Measurements from ENCODE around the gene JPH4. TPM values are rescaled to one million over a fixed set of nuclear protein-coding genes. Genes with fewer than 3 reads are reported as not detected.

JPH4 gene
- total RNA-seq, 1 experiment from 2014 or later, result 0.15 TPM

DNA sequence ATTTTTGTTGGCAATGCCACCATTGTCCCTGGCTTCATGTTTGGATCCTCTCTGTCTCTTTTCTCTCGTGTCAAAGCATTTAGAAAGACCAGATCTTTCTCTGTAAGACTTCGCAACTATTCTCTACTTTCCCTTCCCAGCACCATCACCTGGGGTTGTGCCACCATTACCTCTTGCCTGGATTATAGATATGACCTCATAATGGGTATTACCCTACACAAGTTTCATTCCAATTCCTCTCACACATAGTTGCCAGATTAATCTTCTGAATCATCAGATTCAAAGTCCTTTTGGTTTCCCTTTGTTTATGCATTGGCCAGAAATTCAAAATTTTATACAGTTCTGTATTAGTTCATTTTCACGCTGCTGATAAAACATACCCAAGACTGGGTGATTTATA lies 30.4 kb upstream of the JPH4 start:
- Histone ChIP-seq H3K27me3 (ENCODE audit: insufficient read depth, low read length) (no peaks in the 10 kb centered on the region), H3K4me1 (ENCODE audit: control insufficient read depth in 1 of 2, insufficient read depth in 2 of 2, low read length in 2 of 2) (no peaks in the 10 kb centered on the region), H3K4me2 (ENCODE audit: low read length) (no peak overlapping the region), H3K9me2 (ENCODE audit: insufficient read depth) (no peaks in the 10 kb centered on the region), H3K4me3 (replicated peaks in 1 of 2; ENCODE audit: low read depth in 1 of 2, low read length in 2 of 2) (no peak overlapping the region), H3K79me2 (ENCODE audit: insufficient read depth, low read length) (no peaks in the 10 kb centered on the region), H2AFZ (ENCODE audit: low read depth, low read length, poor library complexity, severe bottlenecking) (no peak overlapping the region), H3K9ac (ENCODE audit: low read length) (no peak overlapping the region), H3K27ac (ENCODE audit: low read depth, low read length) (no peak overlapping the region), H3K9me3 (ENCODE audit: control insufficient read depth in 1 of 2, insufficient read depth in 1 of 2, low read depth in 1 of 2, low read length in 2 of 2) (no peaks in the 10 kb centered on the region), H4K20me1 (ENCODE audit: insufficient read depth) (no peaks in the 10 kb centered on the region), H3K36me3 (ENCODE audit: control insufficient read depth in 1 of 2, insufficient read depth in 2 of 2, low read length in 2 of 2) (no peaks in the 10 kb centered on the region)
- DNase-seq (ENCODE audit: low read depth, low spot score), result no peak
- intact Hi-C loops (cut with micrococcal nuclease), result no loop called here
- no TSS peak for BruUV-seq (replicated peaks)
- no peak for ATAC-seq
- RAD21 ChIA-PET (ENCODE audit: low non-redundant PET in 1 of 2, low total read pairs in 2 of 2, uncharacterized antibody in 2 of 2, unreplicated experiment in 2 of 2), result no interaction called here
- POLR2A ChIA-PET, result no interaction called here
- TF ChIP-seq ELF1 (IDR thresholded peaks at IDR 0.05; ENCODE audit: borderline replicate concordance, low read depth) (no peak), SP1 (IDR thresholded peaks at IDR 0.05; ENCODE audit: low read depth) (no peak), EZH2 (IDR thresholded peaks at IDR 0.05) (no peak), FOSL1 (IDR thresholded peaks at IDR 0.05; ENCODE audit: low read depth) (no peak)
- CTCF ChIA-PET, result interaction anchor here (1.2 kb wide), 1 partner anchor 23 kb away, joined by 5 read pairs; no protein-coding TSS in a partner anchor

DNA sequence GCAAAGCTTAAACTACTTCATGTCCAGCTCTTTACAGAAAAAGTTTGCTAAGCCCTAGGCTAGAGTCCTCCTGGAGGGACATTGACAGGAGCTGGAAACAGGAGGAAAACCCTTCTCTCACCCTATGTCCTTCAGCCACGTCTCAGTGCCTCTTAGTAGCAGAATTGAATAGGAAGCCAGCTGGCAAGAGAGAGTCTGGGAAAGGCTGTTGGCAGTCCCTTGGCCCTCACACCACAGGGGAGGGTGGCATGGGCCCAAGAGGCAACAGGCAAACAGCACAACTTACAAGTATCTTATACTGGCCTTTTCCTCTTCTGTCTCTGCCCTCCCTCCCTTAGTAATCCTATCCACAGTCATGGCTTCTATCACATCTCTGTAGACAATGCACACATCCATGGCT lies 29.9 kb upstream of the JPH4 start:
- H3K4me2 ChIP-seq (ENCODE audit: low read length), result no peak overlapping the region
- ChIA-PET POLR2A (interaction anchor here (0.6 kb wide), 1 partner anchor 265 kb away, joined by 5 read pairs; no protein-coding TSS in a partner anchor), CTCF (interaction anchor here (1.0 to 1.2 kb wide), 2 partner anchors 20 to 24 kb away, joined by 3 to 5 read pairs; no protein-coding TSS in a partner anchor)
- no peak for TF ChIP-seq TCF7L2 (IDR thresholded peaks at IDR 0.05; ENCODE audit: borderline replicate concordance, extremely low read depth, insufficient read depth, insufficient read length)
- no peak for TF ChIP-seq POLR2AphosphoS5 (IDR thresholded peaks at IDR 0.05; ENCODE audit: low read depth, low read length)
- TF ChIP-seq, protein P1, sequence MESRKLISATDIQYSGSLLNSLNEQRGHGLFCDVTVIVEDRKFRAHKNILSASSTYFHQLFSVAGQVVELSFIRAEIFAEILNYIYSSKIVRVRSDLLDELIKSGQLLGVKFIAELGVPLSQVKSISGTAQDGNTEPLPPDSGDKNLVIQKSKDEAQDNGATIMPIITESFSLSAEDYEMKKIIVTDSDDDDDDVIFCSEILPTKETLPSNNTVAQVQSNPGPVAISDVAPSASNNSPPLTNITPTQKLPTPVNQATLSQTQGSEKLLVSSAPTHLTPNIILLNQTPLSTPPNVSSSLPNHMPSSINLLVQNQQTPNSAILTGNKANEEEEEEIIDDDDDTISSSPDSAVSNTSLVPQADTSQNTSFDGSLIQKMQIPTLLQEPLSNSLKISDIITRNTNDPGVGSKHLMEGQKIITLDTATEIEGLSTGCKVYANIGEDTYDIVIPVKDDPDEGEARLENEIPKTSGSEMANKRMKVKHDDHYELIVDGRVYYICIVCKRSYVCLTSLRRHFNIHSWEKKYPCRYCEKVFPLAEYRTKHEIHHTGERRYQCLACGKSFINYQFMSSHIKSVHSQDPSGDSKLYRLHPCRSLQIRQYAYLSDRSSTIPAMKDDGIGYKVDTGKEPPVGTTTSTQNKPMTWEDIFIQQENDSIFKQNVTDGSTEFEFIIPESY (IDR thresholded peaks at IDR 0.05; ENCODE audit: extremely low read depth, insufficient replicate concordance, low read length), result no peak
- TF ChIP-seq EZH2 (IDR thresholded peaks at IDR 0.05), result no peak
- TF ChIP-seq, protein P2, sequence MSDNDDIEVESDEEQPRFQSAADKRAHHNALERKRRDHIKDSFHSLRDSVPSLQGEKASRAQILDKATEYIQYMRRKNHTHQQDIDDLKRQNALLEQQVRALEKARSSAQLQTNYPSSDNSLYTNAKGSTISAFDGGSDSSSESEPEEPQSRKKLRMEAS (IDR thresholded peaks at IDR 0.05), result no peak
- TF ChIP-seq ZNF274 (IDR thresholded peaks at IDR 0.05; ENCODE audit: low read depth, low read length), result no peak
- TF ChIP-seq SP1 (IDR thresholded peaks at IDR 0.05; ENCODE audit: low read depth), result no peak
- no peak for TF ChIP-seq CEBPB (IDR thresholded peaks at IDR 0.05; ENCODE audit: low read depth)
- TF ChIP-seq EZH2phosphoT487 (IDR thresholded peaks at IDR 0.05; ENCODE audit: borderline replicate concordance), result no peak
- no peak for TF ChIP-seq SRF (IDR thresholded peaks at IDR 0.05; ENCODE audit: low read depth)
- TF ChIP-seq YY1 (IDR thresholded peaks at IDR 0.05; ENCODE audit: extremely low read depth, insufficient replicate concordance, low read depth, low read length), result no peak
- TF ChIP-seq FOSL1 (IDR thresholded peaks at IDR 0.05; ENCODE audit: low read depth), result no peak
- no peak for TF ChIP-seq ELF1 (IDR thresholded peaks at IDR 0.05; ENCODE audit: borderline replicate concordance, low read depth)
- no peak for TF ChIP-seq CBX3 (IDR thresholded peaks at IDR 0.05; ENCODE audit: low read depth)
- no peak for TF ChIP-seq RAD21 (IDR thresholded peaks at IDR 0.05; ENCODE audit: low read depth)

More for the DNA sequence above, 29.9 kb upstream of the JPH4 start:
- BruUV-seq (replicated peaks), result no TSS peak
- H3K27me3 ChIP-seq (ENCODE audit: insufficient read depth, low read length), result no peaks in the 10 kb centered on the region
- ATAC-seq (no peak), DNase-seq (ENCODE audit: low read depth, low spot score) (no peak)
- H4K20me1 ChIP-seq (ENCODE audit: insufficient read depth), result no peaks in the 10 kb centered on the region
- H3K27ac ChIP-seq (ENCODE audit: low read depth, low read length), result no peak overlapping the region
- no peaks in the 10 kb centered on the region for H3K9me3 ChIP-seq (ENCODE audit: control insufficient read depth in 1 of 2, insufficient read depth in 1 of 2, low read depth in 1 of 2, low read length in 2 of 2)
- RAD21 ChIA-PET (ENCODE audit: low non-redundant PET in 1 of 2, low total read pairs in 2 of 2, uncharacterized antibody in 2 of 2, unreplicated experiment in 2 of 2), result no interaction called here
- no peaks in the 10 kb centered on the region for H3K79me2 ChIP-seq (ENCODE audit: insufficient read depth, low read length)
- intact Hi-C loops (cut with micrococcal nuclease), result no loop called here
- no peaks in the 10 kb centered on the region for H3K9me2 ChIP-seq (ENCODE audit: insufficient read depth)
- H3K4me1 ChIP-seq (ENCODE audit: control insufficient read depth in 1 of 2, insufficient read depth in 2 of 2, low read length in 2 of 2), result no peaks in the 10 kb centered on the region
- no peaks in the 10 kb centered on the region for H3K36me3 ChIP-seq (ENCODE audit: control insufficient read depth in 1 of 2, insufficient read depth in 2 of 2, low read length in 2 of 2)
- no peak overlapping the region for H2AFZ ChIP-seq (ENCODE audit: low read depth, low read length, poor library complexity, severe bottlenecking)
- H3K4me3 ChIP-seq (replicated peaks in 1 of 2; ENCODE audit: low read depth in 1 of 2, low read length in 2 of 2), result no peak overlapping the region
- no peak overlapping the region for H3K9ac ChIP-seq (ENCODE audit: low read length)
